K562 (cell line): ENCODE results near the gene GPR157. TPM values are rescaled to one million over a fixed set of nuclear protein-coding genes. Genes with fewer than 3 reads are reported as not detected.
A peak's percentile ranks its signal among the peaks of the same experiment; 100 is the strongest.

Source experiments
- ATAC-seq: fragments of 200-7000 bp; cut with Tn5 transposase; 3 replicates; pipeline ENCODE4 v1.9.1; 2020; ENCODE audit warnings: moderate library complexity
- BruUV-seq: library from RNA; stranded (reverse); fragments of 400-500 nt; replicated peaks from 2 replicates; lab custom pipeline; 2021; lab: Mats Ljungman, UMichigan
- CTCF ChIA-PET: fragments of 300-600 bp; formaldehyde crosslinking; extraction: SDS; loops from one replicate; lab custom pipeline; 2021; ENCODE audit warnings: low intra/inter-chr PET ratio; lab: Yijun Ruan, JAX
- POLR2A ChIA-PET: fragments of 300-600, 350-650 bp; sonication (Branson Sonifier 250); formaldehyde crosslinking; extraction: SDS; loops from one replicate; lab custom pipeline; 2021; ENCODE audit warnings: antibody characterized with exemption, inconsistent platforms; lab: Yijun Ruan, JAX
- DNase-seq, 4 experiments: peaks; one replicate each; pipeline versions ENCODE4 v3.0.0 to v3.0.0-alpha.2; 2011 to 2018; ENCODE audit warnings: low spot score in 3 of 4, mixed read lengths in 3 of 4; ENCODE audit errors: extremely low read depth in 1 of 4
- FAIRE-seq: peaks from 2 replicates; lab custom pipeline; 2011; peaks lifted over from hg19 to GRCh38; lab: Jason Lieb, UNC
- H2AFZ ChIP-seq: 2 replicates; pipeline ENCODE4 v1.6.0; 2011; ENCODE audit warnings: low read depth, low read length, control low read depth, inconsistent platforms
- H3K27ac ChIP-seq: fragments of 200-600 bp; 3 replicates; pipeline ENCODE4 v1.8.0; 2011; ENCODE audit warnings: low read depth, mild to moderate bottlenecking, control low read depth, inconsistent platforms, low read length, moderate library complexity, mixed read lengths; ENCODE audit errors: extremely low read depth
- H3K27me3 ChIP-seq, 2 experiments: fragments of 300-600 bp in 1 of 2; 2 replicates in 1 of 2; 3 replicates in 1 of 2; pipeline versions ENCODE4 v1.6.0 to v1.8.0; 2011; ENCODE audit warnings: inconsistent platforms in 2 of 2, low read length in 2 of 2, mild to moderate bottlenecking in 1 of 2, mixed read lengths in 1 of 2, moderate library complexity in 1 of 2; ENCODE audit not compliant: control insufficient read depth in 2 of 2, insufficient read depth in 2 of 2
- H3K36me3 ChIP-seq: fragments of 300-600 bp; 3 replicates; pipeline ENCODE4 v1.8.0; 2011; ENCODE audit warnings: mild to moderate bottlenecking, low read length, inconsistent platforms; ENCODE audit not compliant: control insufficient read depth, insufficient read depth
- H3K4me1 ChIP-seq, 2 experiments: fragments of 200-600 bp in 1 of 2; replicated peaks in 1 of 2; 2 replicates in 1 of 2; 3 replicates in 1 of 2; pipeline versions ENCODE4 v1.5.1 to v1.8.0; 2011; ENCODE audit warnings: inconsistent platforms in 2 of 2, low read length in 2 of 2, mild to moderate bottlenecking in 1 of 2, mixed read lengths in 1 of 2, moderate library complexity in 1 of 2; ENCODE audit not compliant: control insufficient read depth in 2 of 2, insufficient read depth in 2 of 2
- H3K4me2 ChIP-seq: 2 replicates; pipeline ENCODE4 v1.6.1; 2011; ENCODE audit warnings: low read length, control low read depth, inconsistent platforms, mixed read lengths; ENCODE audit not compliant: insufficient read depth
- H3K4me3 ChIP-seq: fragments of 200-600 bp; sonication (generic), shearing (Covaris generic); 2 replicates; pipeline ENCODE4 v1.5.1; 2016; ENCODE audit warnings: control low read depth, inconsistent platforms
- H3K79me2 ChIP-seq: fragments of 200-600 bp; 3 replicates; pipeline ENCODE4 v1.8.0; 2011; ENCODE audit warnings: low read length, inconsistent platforms; ENCODE audit not compliant: control insufficient read depth, insufficient read depth
- H3K9ac ChIP-seq, 2 experiments: 2 replicates each; pipeline versions ENCODE4 v1.6.0 to v1.6.1; 2011; ENCODE audit warnings: low read depth in 2 of 2, low read length in 2 of 2, control low read depth in 1 of 2, inconsistent platforms in 1 of 2, mild to moderate bottlenecking in 1 of 2, mixed read lengths in 1 of 2; ENCODE audit not compliant: insufficient read depth in 1 of 2
- H3K9me1 ChIP-seq: one replicate; pipeline ENCODE4 v1.6.0; 2011; ENCODE audit warnings: inconsistent platforms, mild to moderate bottlenecking, low read length, moderate library complexity; ENCODE audit not compliant: control insufficient read depth, insufficient read depth
- H3K9me3 ChIP-seq: replicated peaks from 2 replicates; pipeline ENCODE4 v1.5.1; 2011; ENCODE audit warnings: low read depth, low read length, inconsistent platforms; ENCODE audit not compliant: control insufficient read depth, insufficient read depth
- H4K20me1 ChIP-seq: replicated peaks from 2 replicates; pipeline ENCODE4 v1.6.1; 2011; ENCODE audit warnings: low read length, inconsistent platforms, mixed read lengths; ENCODE audit not compliant: control insufficient read depth, insufficient read depth
- ARHGAP35 ChIP-seq: fragments of 450-650 bp; IDR thresholded peaks from 2 replicates; pipeline ENCODE4 v1.6.1; 2018; ENCODE audit not compliant: partially characterized antibody
- ATF1 ChIP-seq, 2 experiments: fragments of 450-650 bp in 1 of 2; IDR thresholded peaks; 2 replicates each; pipeline ENCODE4 v1.6.1; 2016; ENCODE audit warnings: missing compliant biosample characterization in 1 of 2, missing genetic modification characterization in 1 of 2
- ATF2 ChIP-seq: sonication (generic); formaldehyde crosslinking; IDR thresholded peaks from 2 replicates; pipeline ENCODE4 v1.8.1; 2022; ENCODE audit warnings: missing genetic modification reagents
- ATF7 ChIP-seq: fragments of 450-650 bp; IDR thresholded peaks from 2 replicates; pipeline ENCODE4 v1.7.1; 2014; ENCODE audit warnings: mild to moderate bottlenecking, moderate library complexity
- CREB1 ChIP-seq, 2 experiments: sonication (generic) in 1 of 2; formaldehyde crosslinking in 1 of 2; IDR thresholded peaks; 2 replicates each; pipeline versions ENCODE4 v1.6.1 to v1.8.0; 2012 to 2022; ENCODE audit warnings: inconsistent platforms in 1 of 2, mild to moderate bottlenecking in 1 of 2, missing genetic modification reagents in 1 of 2, moderate library complexity in 1 of 2
- CREBBP ChIP-seq: IDR thresholded peaks from one replicate; pipeline ENCODE4 v1.6.1; 2012; ENCODE audit warnings: low read depth, mild to moderate bottlenecking, control low read depth, inconsistent platforms, low read length
- CREM ChIP-seq: IDR thresholded peaks from 2 replicates; pipeline ENCODE4 v1.6.1; 2014; ENCODE audit warnings: antibody characterized with exemption, low read depth
- FOSL1 ChIP-seq: fragments of 200-800 bp; sonication (Bioruptor generic); conservative IDR thresholded peaks from 2 replicates; pipeline ENCODE4 v1.6.1; 2016; ENCODE audit warnings: missing genetic modification characterization, missing compliant biosample characterization
- HIVEP1 ChIP-seq: fragments of 250-450 bp; sonication (Bioruptor Pico); IDR thresholded peaks from 2 replicates; pipeline ENCODE4 v1.4.0; 2020; ENCODE audit warnings: mild to moderate bottlenecking
- JUN ChIP-seq, 2 experiments: sonication (generic) in 1 of 2; formaldehyde crosslinking in 1 of 2; IDR thresholded peaks; 2 replicates each; pipeline versions ENCODE4 v1.6.1 to v1.8.0; 2012 to 2022; ENCODE audit warnings: borderline replicate concordance in 2 of 2, mild to moderate bottlenecking in 2 of 2, improper control_type of control experiment in 1 of 2, low read depth in 1 of 2, low read length in 1 of 2, missing genetic modification reagents in 1 of 2
- WGBS: fragments of 100-300 bp; shearing (Covaris generic); methylation state at CpG from one replicate; pipeline ENCODE4 v1.1.6; 2016; ENCODE audit warnings: low coverage, mixed read lengths; ENCODE audit not compliant: insufficient coverage; ENCODE audit errors: missing lambda C conversion rate; 5-methylcytosine and 5-hydroxymethylcytosine counted together
- in situ Hi-C: fragments of 300-500 bp; cut with MboI; formaldehyde crosslinking; loops from 4 replicates; pipeline ENCODE4 v1.15.0; 2018; ENCODE audit warnings: inconsistent platforms, mixed read lengths
- intact Hi-C: fragments of 100-400 bp; cut with micrococcal nuclease; formaldehyde crosslinking; loops from 2 replicates; pipeline ENCODE4 v1.14.2; 2022
- polyA plus RNA-seq, 8 experiments: library from polyadenylated mRNA; depleted of rRNA in 4 of 8; stranded (reverse) in 5 of 8; unstranded in 3 of 8; fragments of >200 nt; fragmentation: Nextera tagmentation in 2 of 8; fragmentation: Illumina TruSeq in 1 of 8; extraction: Ambion mirVana in 2 of 8; extraction: Trizol in 1 of 8; gene quantifications; 2 replicates each; pipeline versions ENCODE4 v1.2.1 to v1.2.3, GENCODE V29; 2011 to 2014; ENCODE audit warnings: inconsistent platforms in 1 of 8, missing spikeins in 1 of 8
- total RNA-seq, 7 experiments: library from RNA; depleted of rRNA in 6 of 7; stranded (reverse); fragments of >200 nt in 6 of 7; fragmentation: Illumina TruSeq in 2 of 7; extraction: Trizol in 2 of 7; gene quantifications; 2 replicates each; pipeline versions ENCODE4 v1.2.1 to v1.2.3, GENCODE V29; 2011 to 2021; ENCODE audit warnings: low replicate concordance in 1 of 7
- TF ChIP-seq, protein P1 (sequence below): fragments of 450-650 bp; IDR thresholded peaks from 2 replicates; pipeline ENCODE4 v1.6.1; 2018; ENCODE audit not compliant: partially characterized antibody
- TF ChIP-seq, protein P2 (sequence below), 2 experiments: fragments of 450-650 bp in 1 of 2; sonication (generic) in 1 of 2; formaldehyde crosslinking in 1 of 2; IDR thresholded peaks in 1 of 2; conservative IDR thresholded peaks in 1 of 2; 2 replicates each; pipeline versions ENCODE4 v1.6.1 to v1.8.1; 2016 to 2023; ENCODE audit warnings: mild to moderate bottlenecking in 2 of 2, moderate library complexity in 2 of 2, inconsistent platforms in 1 of 2, missing genetic modification reagents in 1 of 2

Gene GPR157
- total and polyA plus RNA-seq, 9 of the 15 experiments (the other 6 are each of a cell fraction or from before 2014, with no cell fraction given) = 0.01 to 0.18 (median 0.04) TPM; not detected in 4

GRCh38 chr1:9145021-9145668 is 16.2 kb upstream of the GPR157 start:
- FAIRE-seq = peak; percentile 54
- ChIA-PET CTCF (interaction anchor here (0.6 kb wide), 1 partner anchor 417 kb away, joined by 4 read pairs; no protein-coding TSS in a partner anchor), POLR2A (no interaction called here)
- in situ Hi-C loops = loop anchor here (5.0 kb wide), 1 partner anchor 52 kb away; no protein-coding TSS in a partner anchor
- no peaks in the 10 kb centered on the region for H3K36me3 ChIP-seq
- intact Hi-C loops = no loop called here
- H3K9me3 ChIP-seq = no peaks in the 10 kb centered on the region
- H3K4me1 ChIP-seq = peaks cover 2 to 5% of the 10 kb centered on the region in 2 experiments; a peak in 1 of 5 replicates
- H3K9me1 ChIP-seq = no peaks in the 10 kb centered on the region
- ATAC-seq = peak; percentile 71
- no peak overlapping the region for H3K27ac ChIP-seq
- H4K20me1 ChIP-seq = no peaks in the 10 kb centered on the region
- H3K9ac ChIP-seq = peak overlapping the region in 1 of 2 experiments; percentile 13; a peak in 1 of 4 replicates
- no TSS peak for BruUV-seq
- no peak overlapping the region for H3K4me2 ChIP-seq
- H3K27me3 ChIP-seq = peaks cover 21 to 46% of the 10 kb centered on the region in 2 experiments; a peak in 3 of 5 replicates
- no peaks in the 10 kb centered on the region for H3K79me2 ChIP-seq
- no peak overlapping the region for H2AFZ ChIP-seq
- no peak overlapping the region for H3K4me3 ChIP-seq
- peak; percentile 29 to 43 (median 40) for DNase-seq
- 3% methylated on average over 17 of the region's 17 CpGs for WGBS
- TF ChIP-seq FOSL1 (tag) = peak; percentile 72
- TF ChIP-seq HIVEP1 (CRISPR knock-in tag) = no peak
- TF ChIP-seq CREBBP = no peak
- TF ChIP-seq, protein P1, sequence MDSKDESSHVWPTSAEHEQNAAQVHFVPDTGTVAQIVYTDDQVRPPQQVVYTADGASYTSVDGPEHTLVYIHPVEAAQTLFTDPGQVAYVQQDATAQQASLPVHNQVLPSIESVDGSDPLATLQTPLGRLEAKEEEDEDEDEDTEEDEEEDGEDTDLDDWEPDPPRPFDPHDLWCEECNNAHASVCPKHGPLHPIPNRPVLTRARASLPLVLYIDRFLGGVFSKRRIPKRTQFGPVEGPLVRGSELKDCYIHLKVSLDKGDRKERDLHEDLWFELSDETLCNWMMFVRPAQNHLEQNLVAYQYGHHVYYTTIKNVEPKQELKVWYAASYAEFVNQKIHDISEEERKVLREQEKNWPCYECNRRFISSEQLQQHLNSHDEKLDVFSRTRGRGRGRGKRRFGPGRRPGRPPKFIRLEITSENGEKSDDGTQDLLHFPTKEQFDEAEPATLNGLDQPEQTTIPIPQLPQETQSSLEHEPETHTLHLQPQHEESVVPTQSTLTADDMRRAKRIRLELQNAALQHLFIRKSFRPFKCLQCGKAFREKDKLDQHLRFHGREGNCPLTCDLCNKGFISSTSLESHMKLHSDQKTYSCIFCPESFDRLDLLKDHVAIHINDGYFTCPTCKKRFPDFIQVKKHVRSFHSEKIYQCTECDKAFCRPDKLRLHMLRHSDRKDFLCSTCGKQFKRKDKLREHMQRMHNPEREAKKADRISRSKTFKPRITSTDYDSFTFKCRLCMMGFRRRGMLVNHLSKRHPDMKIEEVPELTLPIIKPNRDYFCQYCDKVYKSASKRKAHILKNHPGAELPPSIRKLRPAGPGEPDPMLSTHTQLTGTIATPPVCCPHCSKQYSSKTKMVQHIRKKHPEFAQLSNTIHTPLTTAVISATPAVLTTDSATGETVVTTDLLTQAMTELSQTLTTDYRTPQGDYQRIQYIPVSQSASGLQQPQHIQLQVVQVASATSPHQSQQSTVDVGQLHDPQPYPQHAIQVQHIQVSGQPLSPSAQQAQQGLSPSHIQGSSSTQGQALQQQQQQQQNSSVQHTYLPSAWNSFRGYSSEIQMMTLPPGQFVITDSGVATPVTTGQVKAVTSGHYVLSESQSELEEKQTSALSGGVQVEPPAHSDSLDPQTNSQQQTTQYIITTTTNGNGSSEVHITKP = peak; percentile 76
- TF ChIP-seq CREB1 (IDR thresholded peaks at IDR 0.05) = no peak
- TF ChIP-seq CREB1 (CRISPR knock-in tag; IDR thresholded peaks at IDR 0.05) = peak; percentile 72
- no peak for TF ChIP-seq ARHGAP35
- TF ChIP-seq, protein P2, sequence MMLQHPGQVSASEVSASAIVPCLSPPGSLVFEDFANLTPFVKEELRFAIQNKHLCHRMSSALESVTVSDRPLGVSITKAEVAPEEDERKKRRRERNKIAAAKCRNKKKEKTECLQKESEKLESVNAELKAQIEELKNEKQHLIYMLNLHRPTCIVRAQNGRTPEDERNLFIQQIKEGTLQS (IDR thresholded peaks at IDR 0.05) = peak; percentile 96
- TF ChIP-seq, protein P2 (CRISPR knock-in tag; conservative IDR thresholded peaks at IDR 0.05) = no peak
- TF ChIP-seq JUN (IDR thresholded peaks at IDR 0.05; ENCODE audit: borderline replicate concordance, low read depth, low read length) = peak; percentile 92
- no peak for TF ChIP-seq JUN (CRISPR knock-in tag; IDR thresholded peaks at IDR 0.05; ENCODE audit: borderline replicate concordance)
- TF ChIP-seq ATF1 (CRISPR knock-in tag; IDR thresholded peaks at IDR 0.05) = peak; percentile 18; the same call in 1 of the 2 replicates
- peak; percentile 90 for TF ChIP-seq ATF1 (tag; IDR thresholded peaks at IDR 0.05)
- TF ChIP-seq ATF2 (CRISPR knock-in tag) = 0 out of 2 replicates have a peak, but pooled peaks have one; percentile 40
- TF ChIP-seq ATF7 = peak; percentile 94
- TF ChIP-seq CREM = peak; percentile 87
